Measurements from ENCODE around the gene FAF2. TPM values are rescaled to one million over a fixed set of nuclear protein-coding genes. Genes with fewer than 3 reads are reported as not detected.

Gene FAF2
- total RNA-seq, 120 experiments from 2014 or later = 23.5 to 42.0 (median 33.9) TPM

Other genes with a start within 250 kb of the FAF2 start
- 10 to 100 TPM; 11.7 to 37.9 (median 27.0) TPM for gene SIMC1, start 210.0 kb upstream of the FAF2 start, total RNA-seq
- 100 to 1,000 TPM in 118 of 120 experiments, 10 to 100 TPM in 2; 94.9 to 173 (median 136) TPM for gene KIAA1191, start 86.6 kb upstream of the FAF2 start, total RNA-seq
- gene ARL10, start 82.9 kb upstream of the FAF2 start, total RNA-seq = 10 to 100 TPM; 18.1 to 46.0 (median 28.5) TPM
- gene NOP16, start 59.8 kb upstream of the FAF2 start, total RNA-seq = 10 to 100 TPM in 104 of 120 experiments, 1 to 10 TPM in 16; 7.6 to 21.5 (median 13.1) TPM
- 100 to 1,000 TPM in 8 of 120 experiments, 10 to 100 TPM in 112; 58.3 to 114 (median 80.1) TPM for gene HIGD2A, start 59.6 kb upstream of the FAF2 start, total RNA-seq
- 100 to 1,000 TPM in 115 of 120 experiments, 10 to 100 TPM in 5; 66.4 to 198 (median 136) TPM for gene CLTB, start 31.8 kb upstream of the FAF2 start, total RNA-seq
- gene RNF44, start 89.0 kb downstream of the FAF2 start, total RNA-seq = 10 to 100 TPM; 47.3 to 95.7 (median 68.5) TPM
- gene CDHR2, start 101.0 kb downstream of the FAF2 start, total RNA-seq = 1 to 10 TPM in 116 of 120 experiments, under 1 TPM in 4; 0.58 to 7.9 (median 2.4) TPM
- 10 to 100 TPM; 13.1 to 60.8 (median 43.9) TPM for gene GPRIN1, start 161.8 kb downstream of the FAF2 start, total RNA-seq
- 100 to 1,000 TPM; 110 to 614 (median 412) TPM for gene SNCB, start 182.1 kb downstream of the FAF2 start, total RNA-seq
- gene EIF4E1B, start 182.3 kb downstream of the FAF2 start, total RNA-seq = 10 to 100 TPM in 59 of 120 experiments, 1 to 10 TPM in 61; 2.8 to 20.4 (median 9.8) TPM
- gene TSPAN17, start 199.1 kb downstream of the FAF2 start, total RNA-seq = 10 to 100 TPM; 13.7 to 59.5 (median 32.9) TPM